HG02759 (cell line): ENCODE measurements around the gene AASDH.
"Not testable (repeated sequence)": the region's sequence is repeated elsewhere in the genome, so short reads cannot be mapped to it uniquely, and the experiment has no call there.

Experiments
- ATAC-seq: cut with Tn5 transposase; IDR thresholded peaks from one replicate; pipeline ENCODE4 v1.9.1; 2021; ENCODE audit warnings: mild to moderate bottlenecking, moderate library complexity; ENCODE audit not compliant: unreplicated experiment

AASDH gene

GRCh38 chr4:56391270-56391669 is 4.0 kb upstream of the AASDH start:
- no peak for ATAC-seq

GRCh38 chr4:56389558-56389957 is 2.3 kb upstream of the AASDH start:
- ATAC-seq = no peak

- no peak for ATAC-seq
Measured at GRCh38 chr4:56388306-56388705, 1.0 kb upstream of the AASDH start.

- ATAC-seq = no peak
Measured at GRCh38 chr4:56386091-56386490, 1.2 kb downstream of the AASDH start.

GRCh38 chr4:56375458-56375857 is 11.8 kb downstream of the AASDH start:
- ATAC-seq = no peak

- ATAC-seq = no peak
Measured at GRCh38 chr4:56374956-56375355, 12.3 kb downstream of the AASDH start.

GRCh38 chr4:56372774-56373173 is 14.5 kb downstream of the AASDH start:
- no peak for ATAC-seq

GRCh38 chr4:56371426-56372220 is 15.7 kb downstream of the AASDH start:
- ATAC-seq = no peak

- ATAC-seq = no peak
Measured at GRCh38 chr4:56370377-56370776, 16.9 kb downstream of the AASDH start.

- not testable (repeated sequence) for ATAC-seq
Measured at GRCh38 chr4:56362981-56363380, 24.3 kb downstream of the AASDH start.

- ATAC-seq = no peak
Measured at GRCh38 chr4:56360071-56360470, 27.2 kb downstream of the AASDH start.

GRCh38 chr4:56356650-56357049 is 30.6 kb downstream of the AASDH start:
- ATAC-seq = no peak

GRCh38 chr4:56348576-56348975 is 38.7 kb downstream of the AASDH start:
- ATAC-seq = no peak

GRCh38 chr4:56345458-56345857 is 41.8 kb downstream of the AASDH start:
- no peak for ATAC-seq

- no peak for ATAC-seq
Measured at GRCh38 chr4:56342746-56343145, 44.5 kb downstream of the AASDH start.

- no peak for ATAC-seq
Measured at GRCh38 chr4:56330691-56331090, 56.6 kb downstream of the AASDH start.

GRCh38 chr4:56326363-56326762 is 60.9 kb downstream of the AASDH start:
- ATAC-seq = no peak

- no peak for ATAC-seq
Measured at GRCh38 chr4:56324011-56324610, 63.2 kb downstream of the AASDH start.

GRCh38 chr4:56323327-56323726 is 64.0 kb downstream of the AASDH start:
- ATAC-seq = no peak

GRCh38 chr4:56321251-56321650 is 66.0 kb downstream of the AASDH start:
- ATAC-seq = no peak

GRCh38 chr4:56320293-56320692 is 67.0 kb downstream of the AASDH start:
- ATAC-seq = no peak

- no peak for ATAC-seq
Measured at GRCh38 chr4:56318555-56318954, 68.7 kb downstream of the AASDH start.

- no peak for ATAC-seq
Measured at GRCh38 chr4:56317749-56318148, 69.5 kb downstream of the AASDH start.
